Measurements from ENCODE around the gene PFKFB2. TPM values are rescaled to one million over a fixed set of nuclear protein-coding genes. Genes with fewer than 3 reads are reported as not detected.
A peak's percentile ranks its signal among the peaks of the same experiment; 100 is the strongest.

PFKFB2 gene
- total and polyA plus RNA-seq, 4 donors: 3.0 to 13.7 (median 7.8) TPM

- no peak overlapping the region for H3K27ac ChIP-seq (ENCODE audit: low read depth in 1 of 2, low read length in 2 of 2)
- intact Hi-C loops (cut with DNase I): no loop called here
- H3K36me3 ChIP-seq (ENCODE audit: control insufficient read depth in 1 of 2, insufficient read depth in 2 of 2, low read length in 1 of 2): no peaks in the 10 kb centered on the region
- DNase-seq: no peak
- WGBS, 2 donors: 84 to 87% methylated on average over 4 of the region's 4 CpGs
- no peak for ATAC-seq (ENCODE audit: low FRiP score)
- no peaks in the 10 kb centered on the region for H3K27me3 ChIP-seq (ENCODE audit: control insufficient read depth in 1 of 2, insufficient read depth in 2 of 2, low read length in 1 of 2)
- no peaks in the 10 kb centered on the region for H3K9me3 ChIP-seq (ENCODE audit: control insufficient read depth, low read length)
- no peak overlapping the region for H3K4me3 ChIP-seq (ENCODE audit: low read length in 2 of 2)
- no peaks in the 10 kb centered on the region for H3K4me1 ChIP-seq (ENCODE audit: control insufficient read depth in 1 of 2, insufficient read depth in 2 of 2, low read length in 2 of 2)
Observed at GRCh38 chr1:207020709-207021107, 32.4 kb upstream of the PFKFB2 start.

- 91 to 94% methylated on average over 8 of the region's 8 CpGs for WGBS, 2 donors
- DNase-seq (no peak), ATAC-seq (ENCODE audit: low FRiP score) (no peak)
- Histone ChIP-seq H3K27ac (ENCODE audit: low read depth in 1 of 2, low read length in 2 of 2) (no peak overlapping the region), H3K4me1 (ENCODE audit: control insufficient read depth in 1 of 2, insufficient read depth in 2 of 2, low read length in 2 of 2) (no peaks in the 10 kb centered on the region), H3K9me3 (ENCODE audit: control insufficient read depth, low read length) (no peaks in the 10 kb centered on the region), H3K27me3 (ENCODE audit: control insufficient read depth in 1 of 2, insufficient read depth in 2 of 2, low read length in 1 of 2) (no peaks in the 10 kb centered on the region), H3K36me3 (ENCODE audit: control insufficient read depth in 1 of 2, insufficient read depth in 2 of 2, low read length in 1 of 2) (no peaks in the 10 kb centered on the region), H3K4me3 (ENCODE audit: low read length in 2 of 2) (no peak overlapping the region)
- intact Hi-C loops (cut with DNase I): no loop called here
Observed at GRCh38 chr1:207021139-207021861, 31.8 kb upstream of the PFKFB2 start.

- Histone ChIP-seq H3K4me1 (ENCODE audit: control insufficient read depth in 1 of 2, insufficient read depth in 2 of 2, low read length in 2 of 2) (no peaks in the 10 kb centered on the region), H3K4me3 (ENCODE audit: low read length in 2 of 2) (no peak overlapping the region), H3K27me3 (ENCODE audit: control insufficient read depth in 1 of 2, insufficient read depth in 2 of 2, low read length in 1 of 2) (no peaks in the 10 kb centered on the region), H3K9me3 (ENCODE audit: control insufficient read depth, low read length) (no peaks in the 10 kb centered on the region), H3K36me3 (ENCODE audit: control insufficient read depth in 1 of 2, insufficient read depth in 2 of 2, low read length in 1 of 2) (no peaks in the 10 kb centered on the region), H3K27ac (ENCODE audit: low read depth in 1 of 2, low read length in 2 of 2) (no peak overlapping the region)
- ATAC-seq (ENCODE audit: low FRiP score): no peak
- 87 to 89% methylated on average over 15 of the region's 15 CpGs for WGBS, 2 donors
- no peak for DNase-seq
- intact Hi-C loops (cut with DNase I): no loop called here
Observed at GRCh38 chr1:207021876-207022596, 31.0 kb upstream of the PFKFB2 start.

- no peaks in the 10 kb centered on the region for H3K27me3 ChIP-seq (ENCODE audit: control insufficient read depth in 1 of 2, insufficient read depth in 2 of 2, low read length in 1 of 2)
- H3K4me3 ChIP-seq (ENCODE audit: low read length in 2 of 2): no peak overlapping the region
- 88 to 92% methylated on average over 8 of the region's 8 CpGs for WGBS, 2 donors
- ATAC-seq (ENCODE audit: low FRiP score) (no peak), DNase-seq (no peak)
- H3K27ac ChIP-seq (ENCODE audit: low read depth in 1 of 2, low read length in 2 of 2): no peak overlapping the region
- intact Hi-C loops (cut with DNase I): no loop called here
- no peaks in the 10 kb centered on the region for H3K9me3 ChIP-seq (ENCODE audit: control insufficient read depth, low read length)
- no peaks in the 10 kb centered on the region for H3K36me3 ChIP-seq (ENCODE audit: control insufficient read depth in 1 of 2, insufficient read depth in 2 of 2, low read length in 1 of 2)
- H3K4me1 ChIP-seq (ENCODE audit: control insufficient read depth in 1 of 2, insufficient read depth in 2 of 2, low read length in 2 of 2): no peaks in the 10 kb centered on the region
Observed at GRCh38 chr1:207022996-207023679, 29.9 kb upstream of the PFKFB2 start.

GRCh38 chr1:207024202-207025145 lies 28.6 kb upstream of the PFKFB2 start:
- H3K4me1 ChIP-seq (ENCODE audit: control insufficient read depth in 1 of 2, insufficient read depth in 2 of 2, low read length in 2 of 2): no peaks in the 10 kb centered on the region
- no peak for DNase-seq
- H3K27ac ChIP-seq (ENCODE audit: low read depth in 1 of 2, low read length in 2 of 2): peak overlapping the region; percentile 5 to 88
- no peaks in the 10 kb centered on the region for H3K36me3 ChIP-seq (ENCODE audit: control insufficient read depth in 1 of 2, insufficient read depth in 2 of 2, low read length in 1 of 2)
- no peaks in the 10 kb centered on the region for H3K9me3 ChIP-seq (ENCODE audit: control insufficient read depth, low read length)
- no peak for ATAC-seq (ENCODE audit: low FRiP score)
- 51 to 52% methylated on average over 18 of the region's 18 CpGs for WGBS, 2 donors
- no peak overlapping the region for H3K4me3 ChIP-seq (ENCODE audit: low read length in 2 of 2)
- no peaks in the 10 kb centered on the region for H3K27me3 ChIP-seq (ENCODE audit: control insufficient read depth in 1 of 2, insufficient read depth in 2 of 2, low read length in 1 of 2)
- intact Hi-C loops (cut with DNase I): no loop called here

- H3K27ac ChIP-seq (ENCODE audit: low read depth in 1 of 2, low read length in 2 of 2): peak overlapping the region; percentile 5 to 88
- no peak for ATAC-seq (ENCODE audit: low FRiP score)
- WGBS, 2 donors: 18 to 29% methylated on average over 5 of the region's 5 CpGs
- intact Hi-C loops (cut with DNase I): no loop called here
- no peaks in the 10 kb centered on the region for H3K4me1 ChIP-seq (ENCODE audit: control insufficient read depth in 1 of 2, insufficient read depth in 2 of 2, low read length in 2 of 2)
- H3K4me3 ChIP-seq (ENCODE audit: low read length in 2 of 2): no peak overlapping the region
- no peaks in the 10 kb centered on the region for H3K9me3 ChIP-seq (ENCODE audit: control insufficient read depth, low read length)
- no peaks in the 10 kb centered on the region for H3K36me3 ChIP-seq (ENCODE audit: control insufficient read depth in 1 of 2, insufficient read depth in 2 of 2, low read length in 1 of 2)
- H3K27me3 ChIP-seq (ENCODE audit: control insufficient read depth in 1 of 2, insufficient read depth in 2 of 2, low read length in 1 of 2): no peaks in the 10 kb centered on the region
- DNase-seq: no peak
Observed at GRCh38 chr1:207025146-207025880, 27.8 kb upstream of the PFKFB2 start.

GRCh38 chr1:207026104-207026534 lies 27.0 kb upstream of the PFKFB2 start:
- intact Hi-C loops (cut with DNase I): no loop called here
- Histone ChIP-seq H3K9me3 (ENCODE audit: control insufficient read depth, low read length) (no peaks in the 10 kb centered on the region), H3K4me1 (ENCODE audit: control insufficient read depth in 1 of 2, insufficient read depth in 2 of 2, low read length in 2 of 2) (no peaks in the 10 kb centered on the region), H3K27me3 (ENCODE audit: control insufficient read depth in 1 of 2, insufficient read depth in 2 of 2, low read length in 1 of 2) (no peaks in the 10 kb centered on the region), H3K27ac (ENCODE audit: low read depth in 1 of 2, low read length in 2 of 2) (peak overlapping the region in 1 of 2 donors; percentile 29), H3K4me3 (ENCODE audit: low read length in 2 of 2) (no peak overlapping the region), H3K36me3 (ENCODE audit: control insufficient read depth in 1 of 2, insufficient read depth in 2 of 2, low read length in 1 of 2) (no peaks in the 10 kb centered on the region)
- WGBS, 2 donors: 7 to 9% methylated on average over 4 of the region's 4 CpGs
- no peak for ATAC-seq (ENCODE audit: low FRiP score)
- no peak for DNase-seq
